Measurements from ENCODE around the gene CCL17.

DNA sequence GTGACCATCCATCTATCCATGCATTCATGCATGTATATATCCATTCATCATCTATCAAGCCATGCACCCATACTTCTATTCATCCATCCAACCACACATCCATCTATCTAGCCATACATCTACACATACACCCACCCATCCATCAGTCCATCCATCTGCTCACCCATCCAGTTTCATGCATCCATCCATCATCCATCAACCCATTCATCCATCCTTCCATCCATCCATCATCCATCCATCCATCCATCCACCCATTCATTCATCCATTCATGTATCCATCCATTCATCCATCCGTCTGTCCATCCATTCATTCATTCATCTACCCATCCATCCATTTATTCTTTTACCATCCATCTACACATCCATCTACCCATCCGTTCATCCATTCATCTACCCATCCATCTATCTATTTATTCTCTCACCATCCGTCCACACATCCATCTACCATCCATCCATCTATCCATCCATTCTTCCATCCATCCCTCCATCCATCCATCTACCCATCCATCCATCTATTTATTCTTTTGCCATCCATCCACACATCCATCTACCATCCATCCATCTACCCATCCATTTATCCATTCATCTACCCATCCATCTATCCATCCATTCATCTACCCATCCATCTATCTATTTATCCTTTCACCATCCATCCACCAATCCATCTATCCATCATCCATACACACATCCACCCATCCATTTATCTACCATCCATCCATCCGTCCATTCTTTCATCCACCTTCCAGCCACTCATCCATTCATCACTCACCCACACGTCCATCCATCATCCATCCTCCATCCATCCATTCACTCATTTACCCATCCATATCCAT, 3.2 kb downstream of the CCL17 start:
- TF ChIP-seq, protein P1, sequence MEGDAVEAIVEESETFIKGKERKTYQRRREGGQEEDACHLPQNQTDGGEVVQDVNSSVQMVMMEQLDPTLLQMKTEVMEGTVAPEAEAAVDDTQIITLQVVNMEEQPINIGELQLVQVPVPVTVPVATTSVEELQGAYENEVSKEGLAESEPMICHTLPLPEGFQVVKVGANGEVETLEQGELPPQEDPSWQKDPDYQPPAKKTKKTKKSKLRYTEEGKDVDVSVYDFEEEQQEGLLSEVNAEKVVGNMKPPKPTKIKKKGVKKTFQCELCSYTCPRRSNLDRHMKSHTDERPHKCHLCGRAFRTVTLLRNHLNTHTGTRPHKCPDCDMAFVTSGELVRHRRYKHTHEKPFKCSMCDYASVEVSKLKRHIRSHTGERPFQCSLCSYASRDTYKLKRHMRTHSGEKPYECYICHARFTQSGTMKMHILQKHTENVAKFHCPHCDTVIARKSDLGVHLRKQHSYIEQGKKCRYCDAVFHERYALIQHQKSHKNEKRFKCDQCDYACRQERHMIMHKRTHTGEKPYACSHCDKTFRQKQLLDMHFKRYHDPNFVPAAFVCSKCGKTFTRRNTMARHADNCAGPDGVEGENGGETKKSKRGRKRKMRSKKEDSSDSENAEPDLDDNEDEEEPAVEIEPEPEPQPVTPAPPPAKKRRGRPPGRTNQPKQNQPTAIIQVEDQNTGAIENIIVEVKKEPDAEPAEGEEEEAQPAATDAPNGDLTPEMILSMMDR (IDR thresholded peaks at IDR 0.05) = no peak
- TF ChIP-seq POLR2A (IDR thresholded peaks at IDR 0.05) = no peak
